Mesothelial cell of epicardium (in vitro differentiated cells): Measurements from ENCODE around the gene ZNF444. TPM values are rescaled to one million over a fixed set of nuclear protein-coding genes. Genes with fewer than 3 reads are reported as not detected.

ENCODE experiments used
- DNase-seq, 2 experiments: peaks; one replicate each; pipeline ENCODE4 v3.0.0; 2021; ENCODE audit warnings: low spot score in 2 of 2; ENCODE audit not compliant: unreplicated experiment in 2 of 2
- H3K27ac Mint-ChIP-seq: 2 replicates; pipeline ENCODE4 v1.8.0; 2021; ENCODE audit warnings: mixed read lengths
- H3K27me3 Mint-ChIP-seq: 2 replicates; pipeline ENCODE4 v1.8.0; 2021; ENCODE audit warnings: low read depth, mixed read lengths
- H3K36me3 Mint-ChIP-seq: 2 replicates; pipeline ENCODE4 v1.8.0; 2021; ENCODE audit warnings: mixed read lengths
- H3K4me1 Mint-ChIP-seq: 2 replicates; pipeline ENCODE4 v1.8.0; 2021; ENCODE audit warnings: mixed read lengths
- H3K4me3 Mint-ChIP-seq: 2 replicates; pipeline ENCODE4 v1.8.0; 2021; ENCODE audit warnings: mild to moderate bottlenecking, moderate library complexity, mixed read lengths
- H3K9me3 Mint-ChIP-seq: 2 replicates; pipeline ENCODE4 v1.8.0; 2021; ENCODE audit warnings: mixed read lengths
- CTCF ChIP-seq: fragments of 200-600 bp; sonication (generic); IDR thresholded peaks from one replicate; pipeline ENCODE4 v1.5.0; 2021; ENCODE audit warnings: antibody characterized with exemption; ENCODE audit not compliant: unreplicated experiment
- total RNA-seq: library from RNA; stranded (reverse); gene quantifications from 3 replicates; pipeline ENCODE4 v1.2.1, GENCODE V29; 2021

Gene ZNF444
- total RNA-seq, 1 donor from 2014 or later, result 63.6 TPM

DNA sequence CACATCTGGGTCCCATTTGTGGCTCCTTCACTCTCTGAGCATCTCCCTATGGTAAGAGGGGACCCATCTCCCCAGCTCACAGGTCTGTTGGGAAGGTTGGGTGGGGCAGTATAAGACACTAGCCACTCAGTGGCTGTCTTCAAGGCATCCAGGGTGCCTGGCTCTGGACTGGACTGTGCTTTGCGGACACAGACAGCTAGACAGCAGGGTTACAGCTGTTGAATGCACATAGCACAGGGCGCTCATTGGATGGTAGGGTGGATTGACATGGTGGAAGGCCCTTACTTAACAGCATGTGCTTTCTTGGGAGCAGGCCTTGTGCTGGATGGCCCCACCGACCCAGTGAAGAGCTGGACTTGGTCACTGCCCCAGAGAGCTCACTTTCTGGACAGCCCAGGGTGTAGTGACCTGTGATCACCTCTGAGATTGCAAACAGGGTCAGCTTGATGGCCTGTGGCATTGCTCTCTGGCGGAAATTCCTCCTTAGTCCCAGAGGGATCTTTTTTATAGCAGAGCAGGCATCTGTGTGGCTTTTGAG lies 1.9 kb downstream of the ZNF444 start:
- H3K9me3 Mint-ChIP-seq, result no peaks in the 10 kb centered on the region
- peak overlapping the region; percentile 85 for H3K27ac Mint-ChIP-seq
- no peak for DNase-seq
- no peak for TF ChIP-seq CTCF
- H3K27me3 Mint-ChIP-seq, result no peaks in the 10 kb centered on the region
- H3K4me1 Mint-ChIP-seq, result peaks cover 29% of the 10 kb centered on the region
- H3K4me3 Mint-ChIP-seq, result peak overlapping the region; percentile 22
- H3K36me3 Mint-ChIP-seq, result peaks cover 1% of the 10 kb centered on the region

- Mint-ChIP-seq H3K4me1 (peaks cover 29% of the 10 kb centered on the region), H3K27me3 (no peaks in the 10 kb centered on the region), H3K36me3 (peaks cover 10% of the 10 kb centered on the region), H3K27ac (no peak overlapping the region), H3K9me3 (no peaks in the 10 kb centered on the region), H3K4me3 (no peak overlapping the region)
- no peak for DNase-seq
- TF ChIP-seq CTCF, result no peak
Observed at GRCh38 chr19:56144376-56144775, 3.3 kb downstream of the ZNF444 start.

GRCh38 chr19:56144831-56145230 lies 3.7 kb downstream of the ZNF444 start:
- peaks cover 14% of the 10 kb centered on the region for H3K36me3 Mint-ChIP-seq
- H3K27ac Mint-ChIP-seq, result no peak overlapping the region
- H3K27me3 Mint-ChIP-seq, result no peaks in the 10 kb centered on the region
- no peaks in the 10 kb centered on the region for H3K9me3 Mint-ChIP-seq
- no peak for DNase-seq
- TF ChIP-seq CTCF, result no peak
- H3K4me1 Mint-ChIP-seq, result peaks cover 26% of the 10 kb centered on the region
- no peak overlapping the region for H3K4me3 Mint-ChIP-seq

DNA sequence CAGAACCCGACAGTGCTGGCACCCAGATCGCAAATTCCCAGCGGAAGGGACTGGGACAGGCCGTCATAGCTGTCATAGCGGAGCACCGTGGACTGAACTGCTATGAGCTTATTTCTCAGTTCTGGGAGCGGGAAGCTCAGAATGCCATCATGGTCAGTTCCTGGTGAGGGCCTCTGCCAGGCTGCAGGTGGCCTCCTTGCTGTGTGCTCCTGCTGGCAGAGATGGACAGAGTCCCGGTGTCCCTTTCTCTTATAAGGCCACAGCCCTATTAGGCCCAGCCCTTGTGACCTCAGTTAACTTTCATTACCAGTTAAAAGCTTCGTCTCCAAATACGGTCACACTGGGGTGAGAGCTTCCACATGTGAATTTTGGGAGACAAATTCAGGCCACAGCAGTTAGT lies 4.6 kb downstream of the ZNF444 start:
- Mint-ChIP-seq H3K9me3 (no peaks in the 10 kb centered on the region), H3K27ac (no peak overlapping the region), H3K4me3 (no peak overlapping the region), H3K4me1 (peaks cover 19% of the 10 kb centered on the region), H3K36me3 (peaks cover 20% of the 10 kb centered on the region), H3K27me3 (no peaks in the 10 kb centered on the region)
- DNase-seq, result no peak
- TF ChIP-seq CTCF, result no peak

GRCh38 chr19:56146904-56147303 lies 5.8 kb downstream of the ZNF444 start:
- Mint-ChIP-seq H3K4me1 (peaks cover 16% of the 10 kb centered on the region), H3K4me3 (no peak overlapping the region), H3K9me3 (no peaks in the 10 kb centered on the region), H3K27ac (no peak overlapping the region), H3K36me3 (peaks cover 20% of the 10 kb centered on the region), H3K27me3 (no peaks in the 10 kb centered on the region)
- no peak for DNase-seq
- TF ChIP-seq CTCF, result no peak

DNA sequence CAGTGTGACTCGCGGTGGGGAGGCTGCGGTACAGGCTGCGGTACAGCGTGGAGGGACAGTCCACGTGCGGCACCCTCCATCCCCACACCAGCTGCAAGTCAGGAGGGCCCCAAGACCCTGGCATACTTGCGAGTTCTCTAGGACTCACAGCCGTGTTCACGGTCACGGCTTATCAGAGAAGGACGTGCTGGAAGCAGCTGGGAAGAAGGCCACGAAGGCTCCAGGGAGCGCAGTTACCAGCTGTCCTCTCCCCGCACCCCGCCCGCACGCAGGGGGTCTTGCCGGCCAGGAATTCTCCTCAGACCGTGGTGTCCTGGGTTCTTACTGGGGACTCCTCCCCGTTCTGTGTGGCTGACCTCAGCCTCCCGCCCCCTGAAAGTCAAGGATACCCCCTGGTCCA lies 6.2 kb downstream of the ZNF444 start:
- peaks cover 20% of the 10 kb centered on the region for H3K36me3 Mint-ChIP-seq
- DNase-seq, result no peak
- peaks cover 12% of the 10 kb centered on the region for H3K4me1 Mint-ChIP-seq
- H3K9me3 Mint-ChIP-seq, result no peaks in the 10 kb centered on the region
- no peak for TF ChIP-seq CTCF
- no peak overlapping the region for H3K4me3 Mint-ChIP-seq
- H3K27ac Mint-ChIP-seq, result no peak overlapping the region
- H3K27me3 Mint-ChIP-seq, result no peaks in the 10 kb centered on the region
